Astrocyte of the spinal cord (primary cell): Measurements from ENCODE around the gene ELL2.

Experiments
- DNase-seq: peaks from one replicate; pipeline ENCODE4 v3.0.0; 2011; ENCODE audit warnings: low read depth, low spot score
- H3K4me3 ChIP-seq: 2 replicates; pipeline ENCODE4 v1.5.1; 2011; ENCODE audit warnings: low read depth, mild to moderate bottlenecking, low read length, moderate library complexity
- CTCF ChIP-seq: IDR thresholded peaks from 2 replicates; pipeline ENCODE4 v1.5.1; 2012; ENCODE audit warnings: low read depth, mild to moderate bottlenecking, low read length, inconsistent platforms
- in situ Hi-C: cut with HindIII; loops from 2 replicates; pipeline ENCODE4 v1.10.0; 2017; ENCODE audit warnings: low sequenced_read_pairs

The ELL2 gene

GRCh38 chr5:95993266-95993665, 31.6 kb upstream of the ELL2 start:
- in situ Hi-C loops, result no loop called here
- no peak overlapping the region for H3K4me3 ChIP-seq
- DNase-seq, result no peak
- no peak for TF ChIP-seq CTCF

- in situ Hi-C loops, result no loop called here
- H3K4me3 ChIP-seq, result no peak overlapping the region
- DNase-seq, result no peak
- TF ChIP-seq CTCF, result no peak
Observed at GRCh38 chr5:95989283-95990048, 27.8 kb upstream of the ELL2 start.

- no peak overlapping the region for H3K4me3 ChIP-seq
- TF ChIP-seq CTCF, result no peak
- in situ Hi-C loops, result no loop called here
- DNase-seq, result no peak
Observed at GRCh38 chr5:95988877-95989276, 27.2 kb upstream of the ELL2 start.

- no peak for DNase-seq
- no peak overlapping the region for H3K4me3 ChIP-seq
- in situ Hi-C loops, result no loop called here
- no peak for TF ChIP-seq CTCF
Observed at GRCh38 chr5:95988094-95988493, 26.4 kb upstream of the ELL2 start.

GRCh38 chr5:95986937-95987520, 25.4 kb upstream of the ELL2 start:
- no peak for DNase-seq
- in situ Hi-C loops, result no loop called here
- H3K4me3 ChIP-seq, result no peak overlapping the region
- TF ChIP-seq CTCF, result no peak

GRCh38 chr5:95986001-95986400, 24.4 kb upstream of the ELL2 start:
- no peak for TF ChIP-seq CTCF
- in situ Hi-C loops, result no loop called here
- no peak for DNase-seq
- H3K4me3 ChIP-seq, result no peak overlapping the region
